Measurements from ENCODE around the gene MAD1L1. TPM values are rescaled to one million over a fixed set of nuclear protein-coding genes. Genes with fewer than 3 reads are reported as not detected.

The MAD1L1 gene
- total RNA-seq, 1 donor from 2014 or later: 53.8 TPM

- Mint-ChIP-seq H3K9me3 (no peaks in the 10 kb centered on the region), H3K4me1 (peaks cover 8% of the 10 kb centered on the region), H3K36me3 (ENCODE audit: low read depth) (no peaks in the 10 kb centered on the region), H3K4me3 (no peak overlapping the region), H3K27ac (ENCODE audit: unreplicated experiment) (peak overlapping the region; percentile 84), H3K27me3 (ENCODE audit: low read depth) (no peaks in the 10 kb centered on the region)
- TF ChIP-seq CTCF (conservative IDR thresholded peaks at IDR 0.05): no peak
- no peak for DNase-seq (ENCODE audit: low read depth, low spot score)
Measured at GRCh38 chr7:2008101-2008935, 224.4 kb downstream of the MAD1L1 start.

GRCh38 chr7:2007551-2007950 is 225.2 kb downstream of the MAD1L1 start:
- H3K4me1 Mint-ChIP-seq: peaks cover 13% of the 10 kb centered on the region
- no peak for TF ChIP-seq CTCF (conservative IDR thresholded peaks at IDR 0.05)
- DNase-seq (ENCODE audit: low read depth, low spot score): no peak
- H3K4me3 Mint-ChIP-seq: no peak overlapping the region
- no peaks in the 10 kb centered on the region for H3K27me3 Mint-ChIP-seq (ENCODE audit: low read depth)
- no peaks in the 10 kb centered on the region for H3K36me3 Mint-ChIP-seq (ENCODE audit: low read depth)
- H3K9me3 Mint-ChIP-seq: no peaks in the 10 kb centered on the region
- no peak overlapping the region for H3K27ac Mint-ChIP-seq (ENCODE audit: unreplicated experiment)

GRCh38 chr7:2006921-2007381 is 225.8 kb downstream of the MAD1L1 start:
- DNase-seq (ENCODE audit: low read depth, low spot score): no peak
- Mint-ChIP-seq H3K4me3 (no peak overlapping the region), H3K4me1 (peaks cover 18% of the 10 kb centered on the region), H3K27ac (ENCODE audit: unreplicated experiment) (peak overlapping the region; percentile 35), H3K27me3 (ENCODE audit: low read depth) (no peaks in the 10 kb centered on the region), H3K9me3 (no peaks in the 10 kb centered on the region), H3K36me3 (ENCODE audit: low read depth) (no peaks in the 10 kb centered on the region)
- no peak for TF ChIP-seq CTCF (conservative IDR thresholded peaks at IDR 0.05)

GRCh38 chr7:2006231-2006771 is 226.4 kb downstream of the MAD1L1 start:
- Mint-ChIP-seq H3K4me1 (peaks cover 18% of the 10 kb centered on the region), H3K36me3 (ENCODE audit: low read depth) (no peaks in the 10 kb centered on the region), H3K9me3 (no peaks in the 10 kb centered on the region), H3K4me3 (no peak overlapping the region), H3K27ac (ENCODE audit: unreplicated experiment) (peak overlapping the region; percentile 35), H3K27me3 (ENCODE audit: low read depth) (no peaks in the 10 kb centered on the region)
- no peak for TF ChIP-seq CTCF (conservative IDR thresholded peaks at IDR 0.05)
- no peak for DNase-seq (ENCODE audit: low read depth, low spot score)

- Mint-ChIP-seq H3K27me3 (ENCODE audit: low read depth) (no peaks in the 10 kb centered on the region), H3K4me3 (no peak overlapping the region), H3K4me1 (peaks cover 18% of the 10 kb centered on the region), H3K36me3 (ENCODE audit: low read depth) (no peaks in the 10 kb centered on the region), H3K27ac (ENCODE audit: unreplicated experiment) (peak overlapping the region; percentile 21), H3K9me3 (no peaks in the 10 kb centered on the region)
- no peak for DNase-seq (ENCODE audit: low read depth, low spot score)
- no peak for TF ChIP-seq CTCF (conservative IDR thresholded peaks at IDR 0.05)
Measured at GRCh38 chr7:2005786-2006185, 227.0 kb downstream of the MAD1L1 start.

Data from neural crest cell (in vitro differentiated cells).